Measurements from ENCODE around the gene WNT10A. TPM values are rescaled to one million over a fixed set of nuclear protein-coding genes. Genes with fewer than 3 reads are reported as not detected.

The WNT10A gene
- total and polyA plus RNA-seq, 10 donors: 1.5 to 7.9 (median 2.3) TPM

DNA sequence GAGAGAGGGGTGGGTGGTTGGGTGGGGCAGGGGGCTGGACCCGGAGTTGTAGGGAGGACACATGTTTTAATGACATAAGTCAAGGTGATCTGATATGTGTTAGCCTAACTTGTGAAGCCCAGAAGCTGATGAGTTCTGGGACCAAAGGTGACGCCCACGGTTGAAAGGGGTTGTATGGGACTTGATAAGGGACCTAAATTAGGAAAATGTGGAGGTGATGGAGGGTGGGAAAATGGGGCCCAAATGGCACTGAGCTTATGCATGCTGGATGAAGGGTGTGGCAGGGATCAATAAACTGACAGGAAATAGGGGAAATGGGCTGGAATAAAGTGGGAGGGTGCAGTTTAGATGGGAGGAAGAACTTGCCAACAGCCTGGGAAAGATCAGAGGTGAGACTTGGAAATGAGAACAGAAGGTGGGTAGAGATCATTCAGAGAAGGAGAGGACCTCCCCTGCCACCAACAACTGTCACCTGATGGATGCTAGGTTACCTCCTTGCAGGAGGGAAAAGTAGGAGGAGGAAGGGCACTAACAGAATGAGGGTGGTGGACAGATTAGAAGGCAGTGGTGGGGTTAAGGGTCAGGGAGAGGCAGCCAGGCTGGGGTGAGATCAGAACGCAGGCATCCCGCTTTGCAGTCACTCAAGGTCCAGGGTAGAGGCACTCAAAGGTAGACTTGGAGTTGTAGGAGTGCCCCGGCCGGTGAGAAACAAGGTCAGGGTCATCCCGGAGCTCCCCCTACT, 15.3 kb downstream of the WNT10A start:
- H3K9me3 ChIP-seq: no peaks in the 10 kb centered on the region
- peak overlapping the region in 5 of 8 donors; percentile 24 to 86 (median 65) for H3K27ac ChIP-seq
- peaks cover 31 to 76% (median 65%) of the 10 kb centered on the region in 6 donors for H3K4me1 ChIP-seq
- peak overlapping the region in 2 of 8 donors; percentile 21 to 67 for H3K4me3 ChIP-seq
- H3K36me3 ChIP-seq: no peaks in the 10 kb centered on the region
- TF ChIP-seq, protein P1, sequence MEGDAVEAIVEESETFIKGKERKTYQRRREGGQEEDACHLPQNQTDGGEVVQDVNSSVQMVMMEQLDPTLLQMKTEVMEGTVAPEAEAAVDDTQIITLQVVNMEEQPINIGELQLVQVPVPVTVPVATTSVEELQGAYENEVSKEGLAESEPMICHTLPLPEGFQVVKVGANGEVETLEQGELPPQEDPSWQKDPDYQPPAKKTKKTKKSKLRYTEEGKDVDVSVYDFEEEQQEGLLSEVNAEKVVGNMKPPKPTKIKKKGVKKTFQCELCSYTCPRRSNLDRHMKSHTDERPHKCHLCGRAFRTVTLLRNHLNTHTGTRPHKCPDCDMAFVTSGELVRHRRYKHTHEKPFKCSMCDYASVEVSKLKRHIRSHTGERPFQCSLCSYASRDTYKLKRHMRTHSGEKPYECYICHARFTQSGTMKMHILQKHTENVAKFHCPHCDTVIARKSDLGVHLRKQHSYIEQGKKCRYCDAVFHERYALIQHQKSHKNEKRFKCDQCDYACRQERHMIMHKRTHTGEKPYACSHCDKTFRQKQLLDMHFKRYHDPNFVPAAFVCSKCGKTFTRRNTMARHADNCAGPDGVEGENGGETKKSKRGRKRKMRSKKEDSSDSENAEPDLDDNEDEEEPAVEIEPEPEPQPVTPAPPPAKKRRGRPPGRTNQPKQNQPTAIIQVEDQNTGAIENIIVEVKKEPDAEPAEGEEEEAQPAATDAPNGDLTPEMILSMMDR (IDR thresholded peaks at IDR 0.05 in 8 of 11, conservative IDR thresholded peaks at IDR 0.05 in 3 of 11): no peak
- TF ChIP-seq POLR2AphosphoS5 (IDR thresholded peaks at IDR 0.05) (no peak), POLR2A (IDR thresholded peaks at IDR 0.05) (no peak)
- peaks cover 0 to 94% (median 37%) of the 10 kb centered on the region in 7 donors for H3K27me3 ChIP-seq (replicated peaks in 1 of 7)
- 19 to 31% (median 26%) methylated on average over 8 of the region's 8 CpGs for WGBS, 5 donors
- intact Hi-C loops (cut with DNase I; ENCODE audit: low total_unique reads): no loop called here
- DNase-seq: no peak

DNA sequence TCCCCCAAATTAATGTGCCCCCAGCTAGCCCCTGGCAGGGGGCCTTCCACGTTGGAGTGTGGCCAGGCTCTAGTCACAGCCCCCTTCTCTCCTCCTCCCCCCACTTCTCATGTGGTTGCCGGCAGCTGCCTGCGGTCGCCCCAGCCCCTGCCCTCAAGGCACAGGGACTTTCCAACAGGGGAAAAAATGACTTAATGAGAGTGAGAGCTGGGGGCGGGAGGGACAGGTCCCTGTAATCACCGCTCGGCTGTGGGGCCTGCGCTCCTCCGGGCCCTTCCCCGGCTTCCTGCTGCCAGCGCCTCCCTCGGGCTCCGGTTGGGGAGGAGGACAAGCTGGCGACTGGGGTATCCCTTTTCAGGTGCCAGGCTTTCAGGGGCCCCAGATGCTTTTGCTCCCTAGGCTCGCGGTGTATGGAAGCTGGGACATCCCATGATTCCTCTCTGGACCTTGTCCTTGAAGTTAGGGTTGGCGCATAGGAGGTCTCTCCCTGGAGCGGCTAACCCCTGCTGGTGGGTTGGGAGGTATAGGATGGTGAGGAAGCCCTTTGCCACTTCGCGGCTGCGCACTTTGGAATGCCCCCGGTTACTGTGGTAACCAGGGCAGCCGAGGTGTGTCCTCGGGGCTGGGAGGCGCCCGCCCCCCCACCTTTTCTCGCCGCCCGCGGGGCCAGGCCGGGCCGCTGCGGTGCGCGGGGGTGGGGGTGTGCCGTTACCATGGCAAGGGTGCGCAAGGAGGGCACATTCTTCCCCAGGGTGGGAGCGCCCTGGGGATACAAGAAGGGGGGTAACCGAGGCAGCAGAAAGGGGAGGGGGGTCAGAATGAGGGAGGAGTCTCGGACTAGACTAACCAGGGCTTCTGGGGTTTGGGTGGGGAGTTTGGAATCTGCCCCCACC, 16.1 kb downstream of the WNT10A start:
- intact Hi-C loops (cut with DNase I; ENCODE audit: low total_unique reads): no loop called here
- WGBS, 5 donors: 0 to 2% (median 1%) methylated on average over 23 to 40 of the region's 40 CpGs
- peaks cover 31 to 71% (median 65%) of the 10 kb centered on the region in 6 donors for H3K4me1 ChIP-seq
- H3K36me3 ChIP-seq: no peaks in the 10 kb centered on the region
- H3K4me3 ChIP-seq: peak overlapping the region in 7 of 8 donors; percentile 21 to 67 (median 33)
- TF ChIP-seq POLR2AphosphoS5 (IDR thresholded peaks at IDR 0.05) (peak; percentile 71 to 87 (median 72)), POLR2A (IDR thresholded peaks at IDR 0.05) (no peak)
- TF ChIP-seq, protein P1 (IDR thresholded peaks at IDR 0.05 in 8 of 11, conservative IDR thresholded peaks at IDR 0.05 in 3 of 11): no peak
- peak; percentile 90 for DNase-seq
- no peaks in the 10 kb centered on the region for H3K9me3 ChIP-seq
- H3K27ac ChIP-seq: peak overlapping the region in 7 of 8 donors; percentile 24 to 86 (median 65)
- peaks cover 0 to 98% (median 37%) of the 10 kb centered on the region in 7 donors for H3K27me3 ChIP-seq (replicated peaks in 1 of 7)

DNA sequence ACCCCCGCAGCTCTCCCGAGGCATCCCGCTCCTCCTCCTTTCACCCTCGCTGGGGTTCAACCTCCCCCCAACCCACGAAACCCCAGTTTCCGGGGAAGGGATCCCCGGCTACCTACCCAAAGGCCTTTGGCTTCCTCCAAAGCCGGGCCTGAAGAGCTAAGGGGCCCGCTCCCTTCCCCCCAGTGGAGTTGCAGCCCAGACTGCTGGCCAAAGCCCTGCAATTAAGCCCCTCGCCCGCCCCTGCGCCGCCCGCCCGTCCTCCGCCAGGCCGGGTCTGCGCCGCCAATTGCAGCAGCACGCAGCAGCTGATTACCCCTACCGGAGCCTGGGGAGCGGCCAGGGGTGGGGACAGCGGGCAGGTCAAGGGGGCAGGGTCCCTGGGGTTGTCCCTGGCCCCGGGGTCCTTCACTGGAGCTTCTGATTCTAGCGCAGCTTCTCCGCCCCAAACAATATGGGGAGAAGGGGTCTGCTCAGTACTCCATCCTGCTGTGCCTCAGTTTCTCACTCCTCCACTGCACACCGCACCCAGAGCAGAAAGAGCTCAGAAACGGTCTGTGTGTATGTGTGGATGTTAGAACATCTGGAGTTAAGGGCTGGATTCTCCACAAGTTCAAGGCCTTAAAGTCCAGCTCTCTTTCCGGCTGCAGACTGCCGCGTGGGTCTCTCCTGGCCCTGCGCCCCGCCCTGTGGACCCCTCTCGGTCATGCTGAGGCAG, 16.9 kb downstream of the WNT10A start:
- H3K27me3 ChIP-seq (replicated peaks in 1 of 7): peaks cover 0 to 100% (median 37%) of the 10 kb centered on the region in 7 donors
- no peaks in the 10 kb centered on the region for H3K9me3 ChIP-seq
- H3K4me3 ChIP-seq: peak overlapping the region in 7 of 8 donors; percentile 21 to 67 (median 33)
- no peaks in the 10 kb centered on the region for H3K36me3 ChIP-seq
- WGBS, 5 donors: 2 to 10% (median 7%) methylated on average over 15 to 34 of the region's 34 CpGs
- peak overlapping the region in 7 of 8 donors; percentile 4 to 86 (median 65) for H3K27ac ChIP-seq
- peak; percentile 84 for DNase-seq
- TF ChIP-seq POLR2AphosphoS5 (IDR thresholded peaks at IDR 0.05) (no peak), POLR2A (IDR thresholded peaks at IDR 0.05) (no peak)
- TF ChIP-seq, protein P1 (IDR thresholded peaks at IDR 0.05 in 8 of 11, conservative IDR thresholded peaks at IDR 0.05 in 3 of 11): no peak
- intact Hi-C loops (cut with DNase I; ENCODE audit: low total_unique reads): loop anchor here (1.0 to 2.0 kb wide), 2 partner anchors 21 to 47 kb away; no protein-coding TSS in a partner anchor
- H3K4me1 ChIP-seq: peaks cover 31 to 63% (median 61%) of the 10 kb centered on the region in 6 donors
